Memory B cell (primary cell): ENCODE measurements around the gene SSBP3.

ENCODE experiments used
- ATAC-seq: fragments of 150-1000 bp; cut with Tn5 transposase; 2 replicates; pipeline ENCODE4 v1.10.0; 2021; ENCODE audit warnings: low read depth, mild to moderate bottlenecking, moderate library complexity
- DNase-seq, 2 donors: peaks; one replicate each; pipeline ENCODE4 v3.0.0; 2022; ENCODE audit warnings: low spot score in 2 of 2
- H3K27ac Mint-ChIP-seq: one replicate; pipeline ENCODE4 v1.8.0; 2022; ENCODE audit warnings: mild to moderate bottlenecking, moderate library complexity, mixed read lengths
- H3K27me3 Mint-ChIP-seq: one replicate; pipeline ENCODE4 v1.8.0; 2022; ENCODE audit warnings: mixed read lengths
- H3K36me3 Mint-ChIP-seq: one replicate; pipeline ENCODE4 v1.8.0; 2022; ENCODE audit warnings: mild to moderate bottlenecking, mixed read lengths
- H3K4me1 Mint-ChIP-seq: one replicate; pipeline ENCODE4 v1.8.0; 2022; ENCODE audit warnings: mixed read lengths
- H3K4me3 Mint-ChIP-seq: one replicate; pipeline ENCODE4 v1.8.0; 2022; ENCODE audit warnings: mild to moderate bottlenecking, moderate library complexity, mixed read lengths
- H3K9me3 Mint-ChIP-seq: one replicate; pipeline ENCODE4 v1.8.0; 2022; ENCODE audit warnings: mixed read lengths

Gene SSBP3

GRCh38 chr1:54292002-54292911, 113.9 kb downstream of the SSBP3 start:
- H3K4me1 Mint-ChIP-seq, result peaks cover 15% of the 10 kb centered on the region
- no peaks in the 10 kb centered on the region for H3K9me3 Mint-ChIP-seq
- no peak for ATAC-seq
- H3K27ac Mint-ChIP-seq, result no peak overlapping the region
- H3K27me3 Mint-ChIP-seq, result no peaks in the 10 kb centered on the region
- peaks cover 1% of the 10 kb centered on the region for H3K36me3 Mint-ChIP-seq
- H3K4me3 Mint-ChIP-seq, result no peak overlapping the region
- DNase-seq, result no peak

- no peak for ATAC-seq
- no peaks in the 10 kb centered on the region for H3K9me3 Mint-ChIP-seq
- H3K27me3 Mint-ChIP-seq, result no peaks in the 10 kb centered on the region
- H3K27ac Mint-ChIP-seq, result no peak overlapping the region
- peaks cover 1% of the 10 kb centered on the region for H3K36me3 Mint-ChIP-seq
- H3K4me3 Mint-ChIP-seq, result no peak overlapping the region
- H3K4me1 Mint-ChIP-seq, result peaks cover 14% of the 10 kb centered on the region
- no peak for DNase-seq
These were observed 114.8 kb downstream of the SSBP3 start for GRCh38 chr1:54291276-54292001.

- ATAC-seq, result no peak
- Mint-ChIP-seq H3K9me3 (no peaks in the 10 kb centered on the region), H3K4me1 (peaks cover 14% of the 10 kb centered on the region), H3K27me3 (no peaks in the 10 kb centered on the region), H3K27ac (no peak overlapping the region), H3K36me3 (peaks cover 1% of the 10 kb centered on the region), H3K4me3 (no peak overlapping the region)
- no peak for DNase-seq
These were observed 115.5 kb downstream of the SSBP3 start for GRCh38 chr1:54290506-54291184.

- DNase-seq (no peak), ATAC-seq (no peak)
- Mint-ChIP-seq H3K36me3 (peaks cover 1% of the 10 kb centered on the region), H3K27me3 (no peaks in the 10 kb centered on the region), H3K9me3 (no peaks in the 10 kb centered on the region), H3K27ac (no peak overlapping the region), H3K4me3 (no peak overlapping the region), H3K4me1 (peaks cover 17% of the 10 kb centered on the region)
These were observed 116.4 kb downstream of the SSBP3 start for GRCh38 chr1:54289712-54290233.

GRCh38 chr1:54287801-54288211, 118.4 kb downstream of the SSBP3 start:
- DNase-seq, result no peak
- peaks cover 16% of the 10 kb centered on the region for H3K4me1 Mint-ChIP-seq
- H3K9me3 Mint-ChIP-seq, result no peaks in the 10 kb centered on the region
- no peak for ATAC-seq
- H3K36me3 Mint-ChIP-seq, result peaks cover 1% of the 10 kb centered on the region
- no peak overlapping the region for H3K4me3 Mint-ChIP-seq
- H3K27me3 Mint-ChIP-seq, result no peaks in the 10 kb centered on the region
- H3K27ac Mint-ChIP-seq, result no peak overlapping the region

GRCh38 chr1:54287176-54287650, 119.0 kb downstream of the SSBP3 start:
- no peak for DNase-seq
- no peak overlapping the region for H3K4me3 Mint-ChIP-seq
- H3K9me3 Mint-ChIP-seq, result no peaks in the 10 kb centered on the region
- no peak for ATAC-seq
- H3K27ac Mint-ChIP-seq, result no peak overlapping the region
- peaks cover 16% of the 10 kb centered on the region for H3K4me1 Mint-ChIP-seq
- H3K36me3 Mint-ChIP-seq, result peaks cover 1% of the 10 kb centered on the region
- no peaks in the 10 kb centered on the region for H3K27me3 Mint-ChIP-seq

- Mint-ChIP-seq H3K4me3 (no peak overlapping the region), H3K4me1 (peaks cover 16% of the 10 kb centered on the region)
- ATAC-seq, result no peak
These were observed 120.3 kb downstream of the SSBP3 start for GRCh38 chr1:54285815-54286345.

GRCh38 chr1:54284781-54285529, 121.2 kb downstream of the SSBP3 start:
- ATAC-seq, result no peak
- Mint-ChIP-seq H3K36me3 (peaks cover 3% of the 10 kb centered on the region), H3K27me3 (no peaks in the 10 kb centered on the region), H3K27ac (no peak overlapping the region), H3K9me3 (no peaks in the 10 kb centered on the region), H3K4me1 (peaks cover 16% of the 10 kb centered on the region), H3K4me3 (no peak overlapping the region)
- no peak for DNase-seq

More at GRCh38 chr1:54285815-54286345, 120.3 kb downstream of the SSBP3 start:
- H3K9me3 Mint-ChIP-seq, result no peaks in the 10 kb centered on the region
- peaks cover 1% of the 10 kb centered on the region for H3K36me3 Mint-ChIP-seq
- DNase-seq, result no peak
- no peak overlapping the region for H3K27ac Mint-ChIP-seq
- no peaks in the 10 kb centered on the region for H3K27me3 Mint-ChIP-seq

- no peaks in the 10 kb centered on the region for H3K27me3 Mint-ChIP-seq
- DNase-seq, result no peak
- H3K4me3 Mint-ChIP-seq, result no peak overlapping the region
- ATAC-seq, result no peak
- H3K4me1 Mint-ChIP-seq, result peaks cover 10% of the 10 kb centered on the region
- peaks cover 4% of the 10 kb centered on the region for H3K36me3 Mint-ChIP-seq
- H3K9me3 Mint-ChIP-seq, result no peaks in the 10 kb centered on the region
- H3K27ac Mint-ChIP-seq, result no peak overlapping the region
These were observed 122.4 kb downstream of the SSBP3 start for GRCh38 chr1:54283635-54284385.

GRCh38 chr1:54282101-54282847, 123.9 kb downstream of the SSBP3 start:
- DNase-seq, result no peak
- peaks cover 6% of the 10 kb centered on the region for H3K4me1 Mint-ChIP-seq
- H3K27ac Mint-ChIP-seq, result no peak overlapping the region

GRCh38 chr1:54280651-54281050, 125.5 kb downstream of the SSBP3 start:
- no peak overlapping the region for H3K4me3 Mint-ChIP-seq
- peaks cover 8% of the 10 kb centered on the region for H3K4me1 Mint-ChIP-seq

More at GRCh38 chr1:54282101-54282847, 123.9 kb downstream of the SSBP3 start:
- H3K36me3 Mint-ChIP-seq, result peaks cover 4% of the 10 kb centered on the region
- H3K27me3 Mint-ChIP-seq, result no peaks in the 10 kb centered on the region
- H3K9me3 Mint-ChIP-seq, result no peaks in the 10 kb centered on the region
- no peak overlapping the region for H3K4me3 Mint-ChIP-seq
- no peak for ATAC-seq

GRCh38 chr1:54279457-54279856, 126.7 kb downstream of the SSBP3 start:
- ATAC-seq (no peak), DNase-seq (no peak)
- Mint-ChIP-seq H3K36me3 (peaks cover 6% of the 10 kb centered on the region), H3K9me3 (no peaks in the 10 kb centered on the region), H3K4me1 (peaks cover 8% of the 10 kb centered on the region), H3K27ac (no peak overlapping the region), H3K4me3 (no peak overlapping the region), H3K27me3 (no peaks in the 10 kb centered on the region)

More at GRCh38 chr1:54280651-54281050, 125.5 kb downstream of the SSBP3 start:
- Mint-ChIP-seq H3K27ac (no peak overlapping the region), H3K9me3 (no peaks in the 10 kb centered on the region), H3K36me3 (peaks cover 6% of the 10 kb centered on the region), H3K27me3 (no peaks in the 10 kb centered on the region)
- DNase-seq (no peak), ATAC-seq (no peak)
